GM12874 (cell line): Measurements from ENCODE around the gene CAMK2B.
A peak's percentile ranks its signal among the peaks of the same experiment; 100 is the strongest.

Source experiments
- TF ChIP-seq, protein P1 (sequence below): IDR thresholded peaks from 2 replicates; pipeline ENCODE4 v1.5.1; 2011; ENCODE audit warnings: low read depth, mild to moderate bottlenecking, control low read depth, low read length, moderate library complexity; ENCODE audit not compliant: insufficient read depth

CAMK2B gene

DNA sequence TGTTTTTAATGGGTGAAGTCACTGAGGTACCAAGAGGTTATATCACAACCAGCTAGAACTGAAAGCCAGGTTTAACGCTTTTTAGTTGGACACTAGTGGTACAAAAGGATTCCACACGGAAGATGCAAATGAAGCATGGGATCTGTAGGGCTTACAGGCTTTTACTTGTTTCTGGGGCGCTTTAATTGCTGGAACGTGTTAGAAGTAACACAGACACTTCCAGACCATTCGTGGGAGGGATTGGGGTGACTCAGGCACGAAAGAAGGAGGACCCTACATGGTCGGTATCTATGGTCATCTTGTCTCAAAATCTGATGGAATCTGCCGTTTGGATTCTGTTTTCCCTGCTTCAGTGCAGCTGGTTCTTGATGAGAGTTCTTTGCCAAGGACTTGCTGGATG lies 123.6 kb downstream of the CAMK2B start:
- TF ChIP-seq, protein P1, sequence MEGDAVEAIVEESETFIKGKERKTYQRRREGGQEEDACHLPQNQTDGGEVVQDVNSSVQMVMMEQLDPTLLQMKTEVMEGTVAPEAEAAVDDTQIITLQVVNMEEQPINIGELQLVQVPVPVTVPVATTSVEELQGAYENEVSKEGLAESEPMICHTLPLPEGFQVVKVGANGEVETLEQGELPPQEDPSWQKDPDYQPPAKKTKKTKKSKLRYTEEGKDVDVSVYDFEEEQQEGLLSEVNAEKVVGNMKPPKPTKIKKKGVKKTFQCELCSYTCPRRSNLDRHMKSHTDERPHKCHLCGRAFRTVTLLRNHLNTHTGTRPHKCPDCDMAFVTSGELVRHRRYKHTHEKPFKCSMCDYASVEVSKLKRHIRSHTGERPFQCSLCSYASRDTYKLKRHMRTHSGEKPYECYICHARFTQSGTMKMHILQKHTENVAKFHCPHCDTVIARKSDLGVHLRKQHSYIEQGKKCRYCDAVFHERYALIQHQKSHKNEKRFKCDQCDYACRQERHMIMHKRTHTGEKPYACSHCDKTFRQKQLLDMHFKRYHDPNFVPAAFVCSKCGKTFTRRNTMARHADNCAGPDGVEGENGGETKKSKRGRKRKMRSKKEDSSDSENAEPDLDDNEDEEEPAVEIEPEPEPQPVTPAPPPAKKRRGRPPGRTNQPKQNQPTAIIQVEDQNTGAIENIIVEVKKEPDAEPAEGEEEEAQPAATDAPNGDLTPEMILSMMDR: no peak

DNA sequence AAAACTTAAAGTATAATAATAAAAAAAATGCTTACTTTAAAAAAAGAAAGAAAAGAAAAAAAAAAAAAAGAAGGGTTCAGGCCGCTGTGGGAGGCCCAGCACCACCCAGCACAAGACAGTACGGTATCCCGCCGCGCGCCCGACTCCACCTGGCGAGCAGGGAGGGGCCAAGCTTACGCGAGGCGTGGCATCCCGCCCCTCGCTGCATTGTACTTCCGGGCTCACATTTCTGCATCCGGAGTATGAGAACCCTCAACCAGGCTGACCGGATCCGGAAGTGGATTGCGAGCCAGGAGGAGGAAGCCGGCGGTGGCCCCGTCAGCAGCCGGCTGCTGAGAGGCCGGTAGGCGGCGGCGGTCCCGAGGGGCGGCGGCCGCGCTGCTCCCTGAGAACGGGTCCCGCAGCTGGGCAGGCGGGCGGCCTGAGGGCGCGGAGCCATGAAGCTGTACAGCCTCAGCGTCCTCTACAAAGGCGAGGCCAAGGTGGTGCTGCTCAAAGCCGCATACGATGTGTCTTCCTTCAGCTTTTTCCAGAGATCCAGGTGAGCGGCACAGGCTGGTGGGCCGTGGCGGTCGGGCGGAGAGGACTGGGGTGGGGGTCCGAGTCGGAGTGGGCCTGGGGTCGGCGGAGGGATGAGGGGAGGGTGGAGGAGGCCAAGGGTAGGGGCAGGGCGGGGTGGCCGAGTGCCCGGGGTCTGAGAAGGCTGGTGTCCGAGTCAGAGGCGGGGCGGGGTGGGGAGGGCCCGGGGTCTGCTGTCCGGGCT lies 124.5 kb downstream of the CAMK2B start, which contains the start of gene YKT6:
Gene YKT6, plus strand, starts transcription at position 280 of the 763 bp plus-strand sequence. Its CDS starts 158 bp downstream, at position 438.
- TF ChIP-seq, protein P1: peak; percentile 65

DNA sequence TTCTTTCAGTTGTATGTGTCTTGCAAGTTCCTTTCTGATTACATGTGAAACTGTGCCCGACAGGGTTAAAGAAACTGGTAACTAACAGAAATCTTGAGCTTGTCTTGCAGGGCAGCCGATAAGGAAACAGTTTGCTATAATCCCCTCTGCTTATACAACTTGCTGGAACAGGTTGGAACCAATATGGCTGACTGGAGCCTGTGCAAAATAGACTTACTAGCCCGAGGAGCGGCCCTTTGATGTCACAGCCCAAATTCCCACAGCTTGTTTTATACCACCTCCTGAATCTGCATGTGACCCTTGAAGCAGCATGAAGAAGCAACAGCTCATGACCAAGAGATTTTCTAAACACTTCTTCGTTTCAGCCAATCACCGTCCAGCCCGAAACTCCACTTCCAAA lies 127.9 kb downstream of the CAMK2B start:
- TF ChIP-seq, protein P1: no peak

DNA sequence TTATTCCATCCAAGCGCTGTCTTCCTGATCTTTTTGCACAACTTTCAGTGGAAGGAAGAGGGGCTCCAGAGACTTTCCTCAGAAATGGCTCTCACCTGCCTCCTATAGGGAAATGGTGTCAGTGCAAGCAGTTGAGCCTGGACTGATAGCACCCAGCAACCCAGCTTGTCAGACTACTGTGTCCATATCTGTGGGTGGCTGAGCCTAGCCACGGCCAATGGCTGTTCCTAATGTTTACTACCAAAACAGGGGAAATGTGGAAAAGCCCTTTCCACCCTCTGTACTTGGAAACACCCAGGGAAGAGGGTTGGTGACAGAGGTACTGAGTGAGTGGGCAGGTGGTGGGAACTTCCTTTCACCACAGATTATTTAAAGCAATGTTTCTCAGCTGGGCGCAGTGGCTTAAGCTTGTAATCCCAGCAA lies 128.9 kb downstream of the CAMK2B start:
- TF ChIP-seq, protein P1: peak; percentile 79

DNA sequence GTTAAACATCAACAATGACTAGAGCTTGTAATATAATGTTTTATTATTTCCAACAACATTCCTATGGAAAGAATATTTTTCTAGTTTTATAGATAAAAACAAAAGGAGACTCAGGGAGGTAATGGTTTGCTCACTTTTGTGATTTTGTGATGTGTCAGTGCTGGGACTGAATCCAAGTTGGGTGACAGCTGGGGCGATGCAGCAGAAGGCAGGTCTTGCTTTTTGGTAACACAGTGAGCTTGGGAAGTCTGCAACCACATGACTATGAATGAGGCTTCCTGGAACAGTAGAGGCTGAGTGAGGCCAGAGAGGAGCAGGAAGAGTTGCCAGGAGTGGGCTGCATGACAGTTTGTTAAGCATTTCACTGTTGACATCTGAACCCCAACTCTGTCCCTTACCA lies 129.5 kb downstream of the CAMK2B start:
- TF ChIP-seq, protein P1: no peak

DNA sequence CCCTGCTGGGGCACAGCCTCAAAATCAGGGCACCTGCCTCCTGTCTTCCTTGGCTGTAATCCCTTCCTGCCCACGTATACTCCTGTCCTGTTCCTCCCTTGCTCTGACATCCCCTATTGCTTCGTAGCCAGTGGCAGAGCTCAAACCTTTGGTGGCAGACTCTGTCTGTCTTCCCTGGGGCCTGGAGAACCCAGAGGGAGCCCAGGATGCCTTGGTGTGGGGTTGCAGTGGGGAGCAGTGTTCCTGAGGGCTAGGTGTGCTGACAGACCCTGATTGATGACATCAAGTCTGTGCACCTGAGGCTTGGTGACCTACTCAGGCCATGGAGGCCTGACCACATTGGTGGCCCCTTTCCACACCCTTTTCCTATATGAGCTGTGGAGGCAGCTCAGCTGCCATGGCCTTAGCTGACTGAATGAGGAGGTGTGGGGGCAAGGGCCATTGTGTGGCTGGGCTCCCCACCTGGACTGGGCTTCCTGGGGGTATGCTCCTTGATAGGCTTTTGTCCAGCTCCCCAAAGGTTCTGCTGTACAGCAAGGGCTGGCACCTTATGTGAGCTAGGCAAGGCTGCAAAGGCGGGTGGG lies 130.7 kb downstream of the CAMK2B start:
- TF ChIP-seq, protein P1: no peak

DNA sequence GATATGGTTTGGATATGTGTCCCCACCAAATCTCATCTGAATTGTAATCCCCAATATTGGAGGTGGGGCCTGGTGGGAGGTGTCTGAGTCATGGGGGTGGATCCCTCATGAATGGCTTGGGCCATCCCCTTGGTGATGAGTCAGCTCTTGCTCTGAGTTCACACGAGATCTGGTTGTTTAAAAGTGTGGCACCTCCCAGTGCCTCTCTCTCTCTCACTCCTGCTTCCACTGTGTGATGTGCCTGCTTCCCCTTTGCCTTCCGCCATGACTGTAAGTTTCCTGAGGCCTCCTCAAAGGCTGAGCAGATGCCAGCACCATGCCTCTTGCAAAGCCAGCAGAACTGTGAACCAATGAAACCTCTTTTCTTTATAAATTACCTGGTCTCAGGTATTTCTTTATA lies 131.3 kb downstream of the CAMK2B start:
- TF ChIP-seq, protein P1: no peak
